GM19463 (cell line): ENCODE data around the gene MYCT1.

Source experiments
- ATAC-seq: cut with Tn5 transposase; IDR thresholded peaks from one replicate; pipeline ENCODE4 v1.9.1; 2021; ENCODE audit warnings: mild to moderate bottlenecking, moderate library complexity; ENCODE audit not compliant: unreplicated experiment

MYCT1 gene

DNA sequence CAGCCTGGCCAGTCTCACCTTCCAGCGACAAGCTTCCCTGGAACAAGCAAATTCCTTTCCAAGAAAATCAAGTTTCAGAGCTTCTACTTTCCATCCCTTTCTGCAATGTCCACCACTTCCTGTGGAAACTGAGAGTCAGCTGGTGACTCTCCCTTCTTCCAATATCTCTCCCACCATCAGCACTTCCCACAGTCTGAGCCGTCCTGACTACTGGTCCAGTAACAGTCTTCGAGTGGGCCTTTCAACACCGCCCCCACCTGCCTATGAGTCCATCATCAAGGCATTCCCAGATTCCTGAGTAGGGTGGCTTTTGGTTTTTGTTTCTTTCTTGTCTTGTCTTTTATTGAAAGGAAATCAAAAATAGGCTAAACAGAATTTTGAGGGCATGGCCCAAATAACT lies 24.3 kb downstream of the MYCT1 start:
- ATAC-seq = no peak

DNA sequence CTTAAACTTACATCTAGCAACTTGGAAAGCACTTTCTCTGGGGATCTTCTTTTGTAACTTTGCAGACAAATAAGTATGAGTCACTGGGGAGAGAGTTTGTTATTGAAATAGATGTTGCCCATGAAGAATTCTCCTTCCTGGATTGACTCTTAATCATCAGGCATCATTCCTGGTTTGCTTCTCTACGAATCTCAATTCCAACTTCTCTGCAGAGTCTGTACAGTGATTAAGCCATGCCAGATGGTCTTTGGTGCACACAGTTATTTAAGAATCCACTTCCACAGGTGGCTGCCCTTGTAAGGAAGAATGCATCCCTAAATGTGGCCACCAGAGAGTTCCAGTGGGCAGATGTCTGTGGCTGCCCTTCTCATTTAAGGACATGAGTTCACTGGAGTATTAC lies 25.7 kb downstream of the MYCT1 start:
- no peak for ATAC-seq

DNA sequence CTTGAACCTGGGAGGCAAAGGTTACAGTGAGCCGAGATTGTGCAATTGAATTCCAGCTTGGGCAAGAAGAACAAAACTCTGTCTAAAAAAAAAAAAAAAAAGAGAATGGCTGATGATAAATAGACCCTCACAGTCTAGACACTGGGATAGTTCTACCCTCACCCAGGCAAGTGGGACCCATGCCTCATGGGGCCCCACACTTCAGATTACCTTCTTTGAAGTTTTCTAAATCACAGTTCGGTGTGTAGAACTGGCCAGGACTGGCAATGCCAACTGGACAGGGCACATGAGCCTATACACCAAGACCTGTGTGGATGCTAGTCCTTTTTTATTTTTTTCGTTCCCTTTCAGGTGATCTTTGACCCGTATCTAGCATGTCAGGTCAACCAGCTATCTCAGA lies 28.6 kb downstream of the MYCT1 start:
- no peak for ATAC-seq

DNA sequence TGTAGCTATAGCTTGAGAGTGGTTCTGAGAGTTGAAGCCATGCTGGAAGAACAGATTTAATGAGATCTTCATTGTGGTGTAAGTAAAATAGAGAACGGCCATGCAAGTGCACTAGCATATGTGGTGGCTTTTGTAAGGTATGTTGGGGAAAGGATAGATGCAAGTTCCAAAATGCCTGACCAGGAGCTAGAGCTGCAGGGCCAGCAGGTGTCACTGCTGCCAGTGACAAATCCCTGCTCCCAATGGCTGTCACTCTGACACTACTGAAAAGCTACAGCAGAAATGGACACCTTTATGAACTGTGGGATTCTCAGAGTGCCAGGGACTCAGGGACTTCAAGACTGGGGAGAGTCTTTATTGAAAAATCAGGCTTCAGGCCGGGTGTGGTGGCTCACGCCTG lies 29.8 kb downstream of the MYCT1 start:
- no peak for ATAC-seq

DNA sequence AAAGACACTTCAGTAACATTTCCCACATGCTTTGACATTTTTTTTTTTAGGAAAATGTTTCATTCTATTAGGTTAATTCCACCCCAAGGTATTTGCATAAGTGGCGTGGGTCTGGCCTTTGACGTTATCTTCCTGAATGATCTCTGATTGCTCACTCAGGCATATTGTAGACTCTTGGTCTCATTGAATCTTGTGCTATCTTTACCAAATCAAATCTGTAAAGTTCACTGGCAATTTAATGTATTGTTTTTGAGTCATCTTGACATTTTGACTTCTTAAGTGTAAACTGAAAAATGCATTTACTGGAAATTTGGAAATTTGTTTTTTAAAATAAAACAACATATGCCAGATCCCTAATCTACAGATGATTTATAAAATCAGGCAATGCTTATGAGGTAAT lies 36.9 kb downstream of the MYCT1 start:
- ATAC-seq = no peak

DNA sequence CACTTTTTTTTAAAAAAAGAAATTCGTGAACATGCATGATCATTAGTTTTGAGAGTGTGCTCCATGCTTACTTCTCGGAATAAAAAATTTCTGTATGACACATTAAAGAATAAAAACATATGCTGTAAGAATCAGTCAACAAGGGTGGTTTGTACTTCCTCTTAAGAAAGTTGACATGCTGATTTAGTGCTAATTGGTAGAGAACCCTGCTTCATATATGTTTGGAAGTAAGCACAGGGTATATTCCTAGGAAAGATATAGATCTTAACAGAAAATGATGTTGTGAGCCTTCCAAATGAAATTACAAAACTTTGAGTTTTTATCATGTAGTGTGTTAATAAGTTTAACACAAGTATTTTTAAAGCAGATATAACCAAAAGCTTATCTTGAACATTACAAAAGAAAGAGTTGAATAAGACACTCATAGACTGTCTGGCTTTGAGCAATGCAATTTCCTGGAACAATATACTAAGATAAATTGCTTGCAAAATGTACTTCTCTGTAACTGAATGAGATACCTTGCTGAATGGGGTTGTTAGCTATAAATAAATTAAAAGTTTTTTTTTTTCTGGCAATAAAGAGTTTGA lies 39.1 kb downstream of the MYCT1 start:
- no peak for ATAC-seq

DNA sequence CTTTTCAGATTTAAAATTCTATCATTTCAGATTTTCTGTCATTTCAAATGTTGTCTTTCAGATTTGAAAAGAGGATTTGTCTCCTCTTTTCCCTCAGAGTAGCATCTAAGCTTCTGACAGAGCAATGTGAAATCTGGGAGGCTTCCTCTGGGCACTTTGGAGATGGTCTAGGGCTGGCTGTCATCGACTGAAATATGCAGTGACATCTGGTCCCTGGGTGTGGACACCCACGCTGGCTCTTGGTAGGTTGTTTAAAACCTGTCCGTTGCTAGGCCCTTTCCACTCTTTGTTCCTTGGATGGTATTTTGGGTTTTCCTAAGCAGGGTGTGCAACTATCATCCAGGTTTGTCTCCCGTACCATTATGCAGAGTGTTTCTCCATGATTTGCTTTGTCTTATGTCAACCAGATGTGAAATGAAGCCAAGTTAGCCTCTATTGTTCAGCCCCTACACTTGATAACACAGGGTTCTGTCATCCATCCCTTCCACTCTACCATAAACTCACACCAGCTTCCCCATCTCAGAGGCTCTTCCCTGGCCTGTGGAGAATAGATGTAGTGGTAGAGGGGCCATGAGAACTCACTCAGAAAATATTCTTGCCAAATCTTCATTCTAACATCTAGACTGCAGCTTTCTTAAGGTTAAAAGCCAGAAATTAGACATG lies 47.9 kb downstream of the MYCT1 start:
- ATAC-seq = no peak

DNA sequence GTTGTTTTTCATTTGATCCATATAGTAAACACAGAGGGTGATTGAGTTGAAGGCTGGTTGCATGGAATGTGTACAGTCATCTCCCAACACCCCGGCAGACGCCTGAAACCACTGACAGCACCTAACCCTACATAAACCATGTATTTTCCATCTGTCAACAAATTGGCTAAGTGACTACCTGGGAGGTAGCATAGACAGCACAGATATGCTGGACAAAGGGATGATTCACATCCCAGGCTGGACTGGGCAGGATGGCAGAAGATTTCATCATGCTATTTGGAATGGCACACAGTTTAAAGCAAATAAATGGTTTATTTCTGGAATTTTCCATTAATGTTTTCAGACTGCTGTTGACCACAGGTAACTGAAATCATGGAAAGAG lies 48.5 kb downstream of the MYCT1 start:
- ATAC-seq = no peak

DNA sequence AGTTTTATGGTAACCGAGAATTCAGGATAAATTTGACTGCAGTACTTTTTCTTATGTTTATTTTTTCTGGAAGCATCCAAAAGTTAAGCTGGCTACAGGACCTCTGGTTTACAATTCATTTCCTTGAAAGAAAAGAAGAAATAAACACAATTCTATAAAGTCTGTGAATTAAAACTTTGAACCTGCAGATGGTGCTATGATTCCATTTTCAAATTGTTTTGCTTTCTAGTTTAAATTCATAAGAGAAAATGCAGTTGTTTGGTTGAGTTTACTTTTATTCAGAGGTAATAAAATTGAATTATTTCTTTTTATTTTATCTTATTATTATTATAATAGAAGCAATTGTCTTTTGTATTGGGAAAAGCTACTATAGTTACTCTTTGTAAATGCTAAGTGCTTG lies 51.1 kb downstream of the MYCT1 start:
- no peak for ATAC-seq

DNA sequence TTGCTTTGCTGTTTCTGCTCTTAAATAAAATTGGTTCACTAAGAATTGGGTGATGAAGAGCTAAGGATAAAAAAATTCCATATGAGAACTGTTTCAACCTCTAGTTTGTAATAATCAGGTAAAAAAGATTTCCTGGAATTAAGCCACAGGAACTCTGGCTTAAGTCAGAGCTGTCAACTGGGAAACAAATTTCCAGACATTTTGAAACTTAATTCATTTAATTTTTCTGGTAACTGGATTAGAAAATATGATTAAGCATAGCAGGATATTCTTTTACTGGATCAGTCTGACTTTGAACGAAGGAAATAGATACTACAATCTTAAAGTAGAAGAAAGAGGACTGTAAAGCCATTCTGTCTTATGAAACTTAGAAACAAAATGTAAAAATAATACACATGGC lies 51.6 kb downstream of the MYCT1 start:
- no peak for ATAC-seq

DNA sequence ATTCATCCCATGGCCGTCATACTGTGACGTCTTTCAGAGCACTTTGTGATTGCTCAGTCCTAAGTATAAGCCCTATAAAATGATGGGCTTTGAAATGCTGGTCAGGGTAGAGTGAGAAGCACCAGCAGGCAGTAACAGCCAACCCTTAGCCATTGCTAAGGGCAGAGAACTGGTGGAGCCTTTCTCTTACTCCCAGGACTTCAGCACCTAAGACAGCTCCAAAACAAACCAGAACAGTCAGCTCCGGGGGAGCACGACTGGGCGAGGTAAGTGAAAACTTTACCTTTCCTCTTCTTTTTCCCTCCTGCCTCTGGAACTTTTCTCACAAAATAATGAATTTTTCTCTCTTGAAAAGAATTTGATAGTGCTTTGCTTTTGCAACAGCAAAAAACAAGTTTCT lies 53.0 kb downstream of the MYCT1 start, which contains the start of gene VIP:
Gene VIP (plus strand): TSS at position 104 of the 400 bp plus-strand sequence. CDS start 1,381 bp downstream, outside the sequence.
- ATAC-seq = no peak

DNA sequence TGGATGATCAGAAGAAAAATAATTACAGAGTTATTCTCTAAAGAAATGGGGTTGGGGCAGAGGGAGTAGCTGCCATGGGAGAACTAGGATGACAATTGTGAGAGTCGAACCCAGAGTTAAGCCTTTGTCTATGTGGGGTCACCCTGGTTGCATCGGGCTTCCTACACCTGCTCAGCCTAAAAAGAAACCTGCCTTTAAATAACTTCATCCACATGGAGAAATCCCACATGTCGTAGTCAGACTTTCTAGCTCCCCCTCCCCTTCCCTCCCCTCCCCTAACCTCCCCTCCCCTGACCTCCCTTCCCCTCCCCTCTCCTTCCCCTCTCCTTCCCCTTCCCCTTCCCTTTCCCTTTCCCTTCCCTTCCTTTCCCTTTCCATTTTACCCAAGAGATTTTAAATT lies 67.6 kb downstream of the MYCT1 start:
- no peak for ATAC-seq

DNA sequence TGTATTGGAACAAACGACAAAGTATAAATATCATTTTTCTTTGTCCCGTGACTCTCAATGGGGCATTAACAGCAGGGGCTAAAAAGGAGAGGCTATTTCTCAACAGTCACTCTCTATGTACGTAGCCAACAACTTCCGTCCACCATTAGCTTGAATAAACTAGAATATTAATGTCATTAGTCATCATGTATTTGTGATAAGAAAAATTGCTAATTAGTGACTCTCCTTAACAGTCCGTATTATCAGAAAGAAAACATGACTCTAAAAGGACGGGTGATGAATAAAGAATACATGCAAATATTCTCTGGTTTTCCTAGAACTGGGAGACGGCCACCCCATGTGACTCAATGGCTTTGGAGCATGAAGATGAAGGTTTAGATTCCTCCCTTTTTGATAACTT lies 71.5 kb downstream of the MYCT1 start:
- ATAC-seq = no peak

DNA sequence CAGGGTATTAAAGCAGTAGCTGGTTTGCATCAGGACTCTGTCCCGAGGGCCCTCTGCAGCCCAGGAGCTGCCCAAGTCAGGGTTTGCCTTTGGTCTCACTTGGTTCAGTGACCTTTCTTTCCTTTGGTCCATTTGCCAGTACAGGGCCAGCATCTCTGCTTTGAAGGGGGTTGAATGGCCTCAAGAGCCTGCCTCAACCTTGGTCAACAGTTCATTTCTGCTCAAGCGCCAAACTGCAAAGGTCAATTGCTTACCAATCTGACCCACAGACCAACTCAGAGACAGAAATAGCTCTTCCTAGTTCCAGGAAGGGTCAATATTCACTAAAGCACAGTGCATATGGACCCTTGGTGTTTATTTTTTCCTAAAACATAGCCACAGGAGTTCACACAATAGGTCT lies 72.3 kb downstream of the MYCT1 start:
- ATAC-seq = no peak

DNA sequence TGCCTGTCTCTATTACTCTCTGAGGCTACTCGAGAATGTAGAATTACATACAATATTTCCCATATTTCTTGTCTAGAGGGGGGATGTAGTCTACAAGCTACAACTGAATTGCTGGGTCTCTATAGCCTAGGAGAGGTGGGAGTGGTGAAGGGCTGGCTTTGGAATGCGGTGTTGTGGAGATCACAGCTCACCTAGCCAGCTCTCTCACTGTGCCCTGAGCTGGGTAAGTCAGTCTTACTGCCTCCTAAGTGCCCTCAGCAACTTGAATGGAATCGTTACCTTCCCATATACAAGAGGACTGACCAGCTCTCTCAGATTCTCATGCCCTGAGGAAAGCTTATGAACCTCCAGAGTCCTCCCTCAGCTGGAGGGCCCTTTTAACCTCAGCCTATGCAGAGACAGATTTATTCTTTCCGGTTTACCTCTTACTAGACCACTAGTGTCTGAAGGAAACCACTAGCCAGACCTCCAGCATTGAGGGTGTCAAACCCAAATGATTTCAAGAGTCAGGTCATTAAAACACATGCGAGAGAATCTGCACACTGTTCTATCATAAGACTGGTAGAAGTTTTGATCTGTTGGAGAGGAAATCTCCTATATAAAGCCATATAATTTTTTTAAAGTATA lies 73.5 kb downstream of the MYCT1 start:
- no peak for ATAC-seq
